ENCODE results near the gene RBBP9. TPM values are rescaled to one million over a fixed set of nuclear protein-coding genes. Genes with fewer than 3 reads are reported as not detected.

RBBP9 gene
- total and polyA plus RNA-seq, 2 donors (not counting 3 experiments of a cell fraction or from before 2014, with no cell fraction given) = 8.5 to 17.0 TPM

DNA sequence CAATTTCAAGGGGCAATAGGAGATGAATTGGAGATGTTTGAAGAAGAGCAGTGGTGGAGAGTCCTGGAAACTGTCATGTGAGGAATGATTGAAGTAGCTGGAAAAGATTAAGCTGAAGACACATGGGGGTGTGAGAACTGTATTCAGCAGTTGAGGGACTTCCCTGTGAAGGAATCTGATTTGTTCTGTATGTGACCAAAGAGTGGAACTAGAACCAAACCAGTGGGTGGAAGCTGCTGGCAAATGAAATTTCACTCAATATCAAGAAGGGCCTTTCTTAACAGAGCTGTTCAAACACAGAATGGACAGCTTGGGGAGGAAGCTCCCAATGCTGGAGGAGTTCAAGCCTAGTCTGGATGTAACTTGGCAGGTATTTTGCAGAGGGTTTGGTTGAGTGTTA is 32.0 kb upstream of the RBBP9 start:
- H4K20me1 ChIP-seq (replicated peaks; ENCODE audit: control insufficient read depth, extremely low read depth, insufficient read depth, low read length) = no peaks in the 10 kb centered on the region
- H3K36me3 ChIP-seq (ENCODE audit: control insufficient read depth in 2 of 2, extremely low read depth in 1 of 2, insufficient read depth in 2 of 2, low read length in 2 of 2) = peaks cover 35 to 54% of the 10 kb centered on the region in 2 experiments
- dilution Hi-C loops (cut with MboI; ENCODE audit: extremely low pct_ligation_motif_present, low sequenced_read_pairs) = no loop called here

GRCh38 chr20:18527836-18528235 is 30.8 kb upstream of the RBBP9 start:
- peaks cover 29 to 45% of the 10 kb centered on the region in 2 experiments for H3K36me3 ChIP-seq (ENCODE audit: control insufficient read depth in 2 of 2, extremely low read depth in 1 of 2, insufficient read depth in 2 of 2, low read length in 2 of 2)
- H3K9ac ChIP-seq (replicated peaks; ENCODE audit: extremely low read depth, insufficient read depth, low read length) = no peak overlapping the region
- DNase-seq (ENCODE audit: low read depth, low spot score) (no peak), FAIRE-seq (no peak)
- H4K20me1 ChIP-seq (replicated peaks; ENCODE audit: control insufficient read depth, extremely low read depth, insufficient read depth, low read length) = no peaks in the 10 kb centered on the region
- H3K9me1 ChIP-seq (replicated peaks; ENCODE audit: control insufficient read depth, extremely low read depth, insufficient read depth, low read length) = no peaks in the 10 kb centered on the region
- no peak overlapping the region for H3K4me3 ChIP-seq (replicated peaks in 1 of 3; ENCODE audit: insufficient read depth in 1 of 3, low read depth in 1 of 3, low read length in 3 of 3)
- TF ChIP-seq POLR2A (IDR thresholded peaks at IDR 0.05; ENCODE audit: low read depth, low read length) = no peak
- TF ChIP-seq, protein P1, sequence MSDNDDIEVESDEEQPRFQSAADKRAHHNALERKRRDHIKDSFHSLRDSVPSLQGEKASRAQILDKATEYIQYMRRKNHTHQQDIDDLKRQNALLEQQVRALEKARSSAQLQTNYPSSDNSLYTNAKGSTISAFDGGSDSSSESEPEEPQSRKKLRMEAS (IDR thresholded peaks at IDR 0.05; ENCODE audit: insufficient read depth, insufficient read length) = no peak
- no peak for TF ChIP-seq EZH2 (IDR thresholded peaks at IDR 0.05; ENCODE audit: borderline replicate concordance, low read depth, low read length, severe bottlenecking)
- no peak for TF ChIP-seq JUN (IDR thresholded peaks at IDR 0.05; ENCODE audit: borderline replicate concordance, insufficient read depth, insufficient read length, low read depth)
- TF ChIP-seq, protein P2, sequence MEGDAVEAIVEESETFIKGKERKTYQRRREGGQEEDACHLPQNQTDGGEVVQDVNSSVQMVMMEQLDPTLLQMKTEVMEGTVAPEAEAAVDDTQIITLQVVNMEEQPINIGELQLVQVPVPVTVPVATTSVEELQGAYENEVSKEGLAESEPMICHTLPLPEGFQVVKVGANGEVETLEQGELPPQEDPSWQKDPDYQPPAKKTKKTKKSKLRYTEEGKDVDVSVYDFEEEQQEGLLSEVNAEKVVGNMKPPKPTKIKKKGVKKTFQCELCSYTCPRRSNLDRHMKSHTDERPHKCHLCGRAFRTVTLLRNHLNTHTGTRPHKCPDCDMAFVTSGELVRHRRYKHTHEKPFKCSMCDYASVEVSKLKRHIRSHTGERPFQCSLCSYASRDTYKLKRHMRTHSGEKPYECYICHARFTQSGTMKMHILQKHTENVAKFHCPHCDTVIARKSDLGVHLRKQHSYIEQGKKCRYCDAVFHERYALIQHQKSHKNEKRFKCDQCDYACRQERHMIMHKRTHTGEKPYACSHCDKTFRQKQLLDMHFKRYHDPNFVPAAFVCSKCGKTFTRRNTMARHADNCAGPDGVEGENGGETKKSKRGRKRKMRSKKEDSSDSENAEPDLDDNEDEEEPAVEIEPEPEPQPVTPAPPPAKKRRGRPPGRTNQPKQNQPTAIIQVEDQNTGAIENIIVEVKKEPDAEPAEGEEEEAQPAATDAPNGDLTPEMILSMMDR (IDR thresholded peaks at IDR 0.05; ENCODE audit: extremely low read depth in 1 of 2, insufficient read depth in 1 of 2, low read depth in 1 of 2, low read length in 2 of 2) = no peak
- TF ChIP-seq GATA2 (IDR thresholded peaks at IDR 0.05; ENCODE audit: insufficient read depth, insufficient read length, low read depth, low read length) = no peak
- TF ChIP-seq FOS (IDR thresholded peaks at IDR 0.05; ENCODE audit: borderline replicate concordance, insufficient read depth, low read length) = no peak
- TF ChIP-seq MYC (IDR thresholded peaks at IDR 0.05; ENCODE audit: low read depth, low read length) = no peak
- TF ChIP-seq POLR2AphosphoS5 (IDR thresholded peaks at IDR 0.05; ENCODE audit: insufficient read depth, low read depth, low read length) = no peak
- no peaks in the 10 kb centered on the region for H3K9me3 ChIP-seq (replicated peaks; ENCODE audit: control insufficient read depth, insufficient read depth, low read length)
- no peak overlapping the region for H2AFZ ChIP-seq (ENCODE audit: low read depth, low read length)
- ChIA-PET POLR2A (no interaction called here), CTCF (no interaction called here)
- dilution Hi-C loops (cut with MboI; ENCODE audit: extremely low pct_ligation_motif_present, low sequenced_read_pairs) (no loop called here), intact Hi-C loops (cut with micrococcal nuclease) (no loop called here)
- H3K4me1 ChIP-seq (ENCODE audit: control insufficient read depth, extremely low read depth, insufficient read depth, low read length) = no peaks in the 10 kb centered on the region
- no peak overlapping the region for H3K4me2 ChIP-seq (ENCODE audit: insufficient read depth, low read length)
- no peaks in the 10 kb centered on the region for H3K27me3 ChIP-seq (ENCODE audit: control insufficient read depth in 2 of 2, insufficient read depth in 2 of 2, low read length in 2 of 2)
- H3K79me2 ChIP-seq (ENCODE audit: control insufficient read depth, insufficient read depth, low read length) = no peaks in the 10 kb centered on the region
- H3K27ac ChIP-seq (ENCODE audit: insufficient read depth, low read depth, low read length) = no peak overlapping the region
- BruUV-seq (replicated peaks) = no TSS peak

More for the DNA sequence above, 32.0 kb upstream of the RBBP9 start:
- no TSS peak for BruUV-seq (replicated peaks)
- H3K9me3 ChIP-seq (replicated peaks; ENCODE audit: control insufficient read depth, insufficient read depth, low read length) = no peaks in the 10 kb centered on the region
- H3K27ac ChIP-seq (ENCODE audit: insufficient read depth, low read depth, low read length) = no peak overlapping the region
- intact Hi-C loops (cut with micrococcal nuclease) = no loop called here
- H3K4me1 ChIP-seq (ENCODE audit: control insufficient read depth, extremely low read depth, insufficient read depth, low read length) = no peaks in the 10 kb centered on the region
- DNase-seq (ENCODE audit: low read depth, low spot score) (no peak), FAIRE-seq (no peak)
- no peaks in the 10 kb centered on the region for H3K79me2 ChIP-seq (ENCODE audit: control insufficient read depth, insufficient read depth, low read length)
- H3K9me1 ChIP-seq (replicated peaks; ENCODE audit: control insufficient read depth, extremely low read depth, insufficient read depth, low read length) = no peaks in the 10 kb centered on the region
- no peak for TF ChIP-seq POLR2AphosphoS5 (IDR thresholded peaks at IDR 0.05; ENCODE audit: insufficient read depth, low read depth, low read length)
- no peak for TF ChIP-seq MYC (IDR thresholded peaks at IDR 0.05; ENCODE audit: low read depth, low read length)
- TF ChIP-seq, protein P1 (IDR thresholded peaks at IDR 0.05; ENCODE audit: insufficient read depth, insufficient read length) = no peak
- no peak for TF ChIP-seq POLR2A (IDR thresholded peaks at IDR 0.05; ENCODE audit: low read depth, low read length)
- TF ChIP-seq FOS (IDR thresholded peaks at IDR 0.05; ENCODE audit: borderline replicate concordance, insufficient read depth, low read length) = no peak
- CTCF ChIA-PET = interaction anchor here (0.6 kb wide), 1 partner anchor 13 kb away, joined by 3 read pairs; no protein-coding TSS in a partner anchor
- POLR2A ChIA-PET = no interaction called here
- H3K4me2 ChIP-seq (ENCODE audit: insufficient read depth, low read length) = no peak overlapping the region
- no peak overlapping the region for H3K4me3 ChIP-seq (replicated peaks in 1 of 3; ENCODE audit: insufficient read depth in 1 of 3, low read depth in 1 of 3, low read length in 3 of 3)
- no peak overlapping the region for H2AFZ ChIP-seq (ENCODE audit: low read depth, low read length)
- no peak overlapping the region for H3K9ac ChIP-seq (replicated peaks; ENCODE audit: extremely low read depth, insufficient read depth, low read length)
- no peaks in the 10 kb centered on the region for H3K27me3 ChIP-seq (ENCODE audit: control insufficient read depth in 2 of 2, insufficient read depth in 2 of 2, low read length in 2 of 2)
